Neural progenitor cell (in vitro differentiated cells): ENCODE measurements around the gene CFAP58. TPM values are rescaled to one million over a fixed set of nuclear protein-coding genes. Genes with fewer than 3 reads are reported as not detected.

Source experiments
- DNase-seq: peaks from one replicate; pipeline ENCODE4 v3.0.0-alpha.2; 2016; ENCODE audit warnings: low spot score
- H2AFZ ChIP-seq: fragments of 200-600 bp; sonication (generic); replicated peaks from 2 replicates; pipeline ENCODE4 v1.6.1; 2016; ENCODE audit warnings: antibody characterized with exemption
- H3F3A ChIP-seq: fragments of 200-600 bp; sonication (generic); 2 replicates; pipeline ENCODE4 v1.6.1; 2016; ENCODE audit warnings: antibody characterized with exemption, low read depth
- H3K27ac ChIP-seq: fragments of 200-600 bp; sonication (generic); 2 replicates; pipeline ENCODE4 v1.5.1; 2016; ENCODE audit warnings: mild to moderate bottlenecking
- H3K27me3 ChIP-seq: fragments of 200-600 bp; sonication (generic); 2 replicates; pipeline ENCODE4 v1.6.1; 2016; ENCODE audit warnings: mild to moderate bottlenecking, moderate library complexity
- H3K36me3 ChIP-seq: fragments of 200-600 bp; sonication (generic); 2 replicates; pipeline ENCODE4 v1.5.1; 2016
- H3K4me1 ChIP-seq: fragments of 200-600 bp; sonication (generic); 2 replicates; pipeline ENCODE4 v1.6.1; 2016; ENCODE audit warnings: mixed run types
- H3K4me2 ChIP-seq: fragments of 200-600 bp; sonication (generic); 2 replicates; pipeline ENCODE4 v1.6.1; 2016
- H3K4me3 ChIP-seq: fragments of 200-600 bp; sonication (generic); 2 replicates; pipeline ENCODE4 v1.5.1; 2016
- H3K79me2 ChIP-seq: fragments of 200-600 bp; sonication (generic); 2 replicates; pipeline ENCODE4 v1.6.1; 2016; ENCODE audit warnings: low read depth
- H3K9ac ChIP-seq: fragments of 200-600 bp; sonication (generic); 2 replicates; pipeline ENCODE4 v1.6.1; 2016
- H3K9me3 ChIP-seq: fragments of 200-600 bp; sonication (generic); 2 replicates; pipeline ENCODE4 v1.5.1; 2016; ENCODE audit warnings: low read depth
- H4K20me1 ChIP-seq: fragments of 200-600 bp; sonication (generic); 2 replicates; pipeline ENCODE4 v1.6.1; 2016; ENCODE audit warnings: low read depth
- H3K27ac Mint-ChIP-seq: 3 replicates; pipeline ENCODE4 v1.8.0; 2021; ENCODE audit warnings: mixed read lengths
- H3K27me3 Mint-ChIP-seq: 2 replicates; pipeline ENCODE4 v1.8.0; 2022; ENCODE audit warnings: low read depth, mild to moderate bottlenecking, inconsistent platforms, moderate library complexity, mixed read lengths; ENCODE audit not compliant: insufficient read depth
- H3K36me3 Mint-ChIP-seq: 3 replicates; pipeline ENCODE4 v1.8.0; 2021; ENCODE audit warnings: mixed read lengths
- H3K4me1 Mint-ChIP-seq: 3 replicates; pipeline ENCODE4 v1.8.0; 2021; ENCODE audit warnings: mixed read lengths
- H3K4me3 Mint-ChIP-seq: 3 replicates; pipeline ENCODE4 v1.8.0; 2021; ENCODE audit warnings: mild to moderate bottlenecking, moderate library complexity, mixed read lengths
- H3K9me3 Mint-ChIP-seq: 3 replicates; pipeline ENCODE4 v1.8.0; 2020; ENCODE audit warnings: mixed read lengths
- CTCF ChIP-seq: fragments of 200-600 bp; sonication (generic); IDR thresholded peaks from 2 replicates; pipeline ENCODE4 v1.5.1; 2017; ENCODE audit warnings: antibody characterized with exemption, mild to moderate bottlenecking
- EZH2 ChIP-seq: fragments of 200-600 bp; sonication (generic); IDR thresholded peaks from 2 replicates; pipeline ENCODE4 v1.6.1; 2017; ENCODE audit warnings: antibody characterized with exemption, mild to moderate bottlenecking, moderate library complexity
- EZH2phosphoT487 ChIP-seq: fragments of 200-600 bp; sonication (generic); IDR thresholded peaks from 2 replicates; pipeline ENCODE4 v1.6.1; 2017; ENCODE audit warnings: antibody characterized with exemption
- total RNA-seq: library from RNA; depleted of rRNA; stranded (reverse); fragments of >200 nt; gene quantifications from 2 replicates; pipeline ENCODE4 v1.2.3, GENCODE V29; 2015; ENCODE audit warnings: low replicate concordance

Gene CFAP58
- total RNA-seq, 1 donor from 2014 or later = 1.7 TPM

GRCh38 chr10:104485632-104486031 lies 132.0 kb downstream of the CFAP58 start:
- H3K27ac Mint-ChIP-seq = no peak overlapping the region
- Histone ChIP-seq H3K79me2 (no peaks in the 10 kb centered on the region), H3K9ac (no peak overlapping the region), H3K27ac (no peak overlapping the region), H3K4me2 (no peak overlapping the region), H3K9me3 (no peaks in the 10 kb centered on the region), H4K20me1 (no peaks in the 10 kb centered on the region), H2AFZ (peak overlapping the region; percentile 12), H3K27me3 (no peaks in the 10 kb centered on the region), H3K36me3 (no peaks in the 10 kb centered on the region), H3K4me3 (no peak overlapping the region), H3F3A (peaks cover 24% of the 10 kb centered on the region), H3K4me1 (peaks cover 15% of the 10 kb centered on the region)
- TF ChIP-seq CTCF = peak; percentile 45
- TF ChIP-seq EZH2phosphoT487 = no peak
- peaks cover 5% of the 10 kb centered on the region for H3K27me3 Mint-ChIP-seq
- H3K4me1 Mint-ChIP-seq = peaks cover 20% of the 10 kb centered on the region
- H3K9me3 Mint-ChIP-seq = no peaks in the 10 kb centered on the region
- no peaks in the 10 kb centered on the region for H3K36me3 Mint-ChIP-seq
- DNase-seq = peak; percentile 25
- H3K4me3 Mint-ChIP-seq = no peak overlapping the region

GRCh38 chr10:104486803-104487202 lies 133.2 kb downstream of the CFAP58 start:
- Histone ChIP-seq H2AFZ (no peak overlapping the region), H3K9ac (no peak overlapping the region), H3K4me2 (no peak overlapping the region), H3K27ac (no peak overlapping the region), H3F3A (peaks cover 24% of the 10 kb centered on the region), H3K4me1 (peaks cover 14% of the 10 kb centered on the region), H3K79me2 (no peaks in the 10 kb centered on the region), H3K9me3 (no peaks in the 10 kb centered on the region), H3K27me3 (no peaks in the 10 kb centered on the region), H3K36me3 (no peaks in the 10 kb centered on the region), H4K20me1 (no peaks in the 10 kb centered on the region), H3K4me3 (no peak overlapping the region)
- H3K27me3 Mint-ChIP-seq = peaks cover 5% of the 10 kb centered on the region
- H3K4me1 Mint-ChIP-seq = peaks cover 20% of the 10 kb centered on the region
- no peaks in the 10 kb centered on the region for H3K36me3 Mint-ChIP-seq
- H3K9me3 Mint-ChIP-seq = no peaks in the 10 kb centered on the region
- no peak for DNase-seq
- peak overlapping the region; percentile 87 for H3K27ac Mint-ChIP-seq
- H3K4me3 Mint-ChIP-seq = no peak overlapping the region
- TF ChIP-seq EZH2 (no peak), CTCF (no peak), EZH2phosphoT487 (no peak)

- Mint-ChIP-seq H3K36me3 (no peaks in the 10 kb centered on the region), H3K4me1 (peaks cover 20% of the 10 kb centered on the region)
Measured at GRCh38 chr10:104487794-104488438, 134.3 kb downstream of the CFAP58 start.

GRCh38 chr10:104488439-104488832 lies 134.8 kb downstream of the CFAP58 start:
- no peak overlapping the region for H3K9ac ChIP-seq
- H3K36me3 Mint-ChIP-seq = no peaks in the 10 kb centered on the region
- peaks cover 24% of the 10 kb centered on the region for H3F3A ChIP-seq
- peak overlapping the region; percentile 87 for H3K27ac ChIP-seq
- no peak overlapping the region for H2AFZ ChIP-seq
- DNase-seq = peak; percentile 85
- H3K36me3 ChIP-seq = no peaks in the 10 kb centered on the region
- H3K4me3 ChIP-seq = peak overlapping the region; percentile 11
- peak overlapping the region; percentile 84 for H3K27ac Mint-ChIP-seq
- peaks cover 23% of the 10 kb centered on the region for H3K4me1 Mint-ChIP-seq
- H3K9me3 Mint-ChIP-seq = no peaks in the 10 kb centered on the region
- TF ChIP-seq EZH2 (no peak), CTCF (no peak), EZH2phosphoT487 (no peak)
- peaks cover 3% of the 10 kb centered on the region for H3K27me3 Mint-ChIP-seq
- H3K79me2 ChIP-seq = no peaks in the 10 kb centered on the region
- H3K9me3 ChIP-seq = no peaks in the 10 kb centered on the region
- H3K27me3 ChIP-seq = no peaks in the 10 kb centered on the region
- H3K4me3 Mint-ChIP-seq = peak overlapping the region; percentile 48
- H3K4me1 ChIP-seq = peaks cover 14% of the 10 kb centered on the region
- H3K4me2 ChIP-seq = peak overlapping the region; percentile 56
- H4K20me1 ChIP-seq = no peaks in the 10 kb centered on the region

More at GRCh38 chr10:104487794-104488438, 134.3 kb downstream of the CFAP58 start:
- peak overlapping the region; percentile 61 for H2AFZ ChIP-seq
- H3K27me3 Mint-ChIP-seq = peaks cover 3% of the 10 kb centered on the region
- H3K4me3 ChIP-seq = peak overlapping the region; percentile 11
- TF ChIP-seq EZH2 = no peak
- peak overlapping the region; percentile 87 for H3K27ac ChIP-seq
- peak overlapping the region; percentile 56 for H3K4me2 ChIP-seq
- H4K20me1 ChIP-seq = no peaks in the 10 kb centered on the region
- peak; percentile 43 for DNase-seq
- peak overlapping the region; percentile 48 for H3K4me3 Mint-ChIP-seq
- H3K79me2 ChIP-seq = no peaks in the 10 kb centered on the region
- no peaks in the 10 kb centered on the region for H3K9me3 ChIP-seq
- peaks cover 24% of the 10 kb centered on the region for H3F3A ChIP-seq
- no peak overlapping the region for H3K9ac ChIP-seq
- no peaks in the 10 kb centered on the region for H3K36me3 ChIP-seq
- H3K27ac Mint-ChIP-seq = peak overlapping the region; percentile 84
- H3K9me3 Mint-ChIP-seq = no peaks in the 10 kb centered on the region
- peaks cover 14% of the 10 kb centered on the region for H3K4me1 ChIP-seq
- no peaks in the 10 kb centered on the region for H3K27me3 ChIP-seq
